GM13977 (cell line): ENCODE measurements around the gene RAB14.

Source experiments
- DNase-seq: peaks from one replicate; pipeline ENCODE4 v3.0.0; 2012; ENCODE audit warnings: low spot score
- in situ Hi-C: fragments of 300-500 bp; cut with MboI; formaldehyde crosslinking; loops from one replicate; pipeline ENCODE4 v1.12.0; 2022; ENCODE audit warnings: low sequenced_read_pairs, low pct_unique_long_range_greater_than_20kb, mixed read lengths, inconsistent platforms; ENCODE audit not compliant: unreplicated experiment
- TF ChIP-seq, protein P1 (sequence below): IDR thresholded peaks from 2 replicates; pipeline ENCODE4 v1.5.1; 2012; ENCODE audit warnings: mild to moderate bottlenecking, control low read depth; ENCODE audit not compliant: insufficient read depth; ENCODE audit errors: extremely low read depth, missing control alignments

RAB14 gene

DNA sequence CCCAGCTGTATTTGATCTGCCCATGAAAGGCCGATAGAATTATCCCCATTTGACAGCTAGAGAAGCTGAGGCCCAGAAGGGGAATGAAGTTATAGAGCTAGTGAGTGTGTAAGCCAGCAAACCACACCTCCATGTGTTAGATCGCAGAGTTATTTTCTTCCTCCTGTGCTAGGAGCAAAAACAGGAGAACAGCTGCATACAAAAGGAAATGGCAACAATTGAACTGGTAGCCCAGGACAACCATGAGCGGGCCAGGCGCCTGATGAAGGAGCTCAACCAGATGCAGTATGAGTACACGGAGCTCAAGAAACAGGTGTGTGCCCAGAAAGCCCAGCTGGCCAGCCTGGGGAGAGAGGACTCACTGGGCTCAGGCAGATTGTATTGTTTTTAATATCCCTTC, 30.4 kb downstream of the RAB14 start:
- in situ Hi-C loops: no loop called here
- DNase-seq: no peak

DNA sequence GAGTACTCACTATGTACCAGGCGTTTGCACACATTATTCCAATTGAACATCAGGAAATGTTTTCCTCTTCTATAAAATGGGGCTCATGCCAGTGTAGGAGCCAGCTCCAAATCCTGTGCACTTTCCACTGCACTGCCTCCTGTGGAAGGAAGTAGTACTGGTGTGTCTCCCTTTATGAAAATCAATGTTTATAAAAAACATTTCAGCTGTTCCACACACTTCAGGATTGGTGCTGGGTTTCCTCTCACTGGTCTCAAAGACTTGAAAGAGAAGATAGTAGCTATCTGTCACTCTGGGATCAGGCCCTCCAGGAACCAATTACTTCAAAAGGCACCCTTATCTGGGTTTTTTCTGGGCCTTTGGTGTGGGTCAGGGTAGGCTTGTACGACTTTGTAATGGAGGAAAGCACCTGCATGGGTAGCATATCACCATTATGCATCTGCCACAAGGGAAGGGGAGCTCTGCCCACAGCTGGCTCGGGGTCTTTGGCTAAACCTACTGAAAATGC, 32.5 kb downstream of the RAB14 start:
- DNase-seq: no peak
- in situ Hi-C loops: no loop called here
- TF ChIP-seq, protein P1, sequence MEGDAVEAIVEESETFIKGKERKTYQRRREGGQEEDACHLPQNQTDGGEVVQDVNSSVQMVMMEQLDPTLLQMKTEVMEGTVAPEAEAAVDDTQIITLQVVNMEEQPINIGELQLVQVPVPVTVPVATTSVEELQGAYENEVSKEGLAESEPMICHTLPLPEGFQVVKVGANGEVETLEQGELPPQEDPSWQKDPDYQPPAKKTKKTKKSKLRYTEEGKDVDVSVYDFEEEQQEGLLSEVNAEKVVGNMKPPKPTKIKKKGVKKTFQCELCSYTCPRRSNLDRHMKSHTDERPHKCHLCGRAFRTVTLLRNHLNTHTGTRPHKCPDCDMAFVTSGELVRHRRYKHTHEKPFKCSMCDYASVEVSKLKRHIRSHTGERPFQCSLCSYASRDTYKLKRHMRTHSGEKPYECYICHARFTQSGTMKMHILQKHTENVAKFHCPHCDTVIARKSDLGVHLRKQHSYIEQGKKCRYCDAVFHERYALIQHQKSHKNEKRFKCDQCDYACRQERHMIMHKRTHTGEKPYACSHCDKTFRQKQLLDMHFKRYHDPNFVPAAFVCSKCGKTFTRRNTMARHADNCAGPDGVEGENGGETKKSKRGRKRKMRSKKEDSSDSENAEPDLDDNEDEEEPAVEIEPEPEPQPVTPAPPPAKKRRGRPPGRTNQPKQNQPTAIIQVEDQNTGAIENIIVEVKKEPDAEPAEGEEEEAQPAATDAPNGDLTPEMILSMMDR: peak; percentile 25

More for the DNA sequence above, 30.4 kb downstream of the RAB14 start:
- TF ChIP-seq, protein P1: no peak

DNA sequence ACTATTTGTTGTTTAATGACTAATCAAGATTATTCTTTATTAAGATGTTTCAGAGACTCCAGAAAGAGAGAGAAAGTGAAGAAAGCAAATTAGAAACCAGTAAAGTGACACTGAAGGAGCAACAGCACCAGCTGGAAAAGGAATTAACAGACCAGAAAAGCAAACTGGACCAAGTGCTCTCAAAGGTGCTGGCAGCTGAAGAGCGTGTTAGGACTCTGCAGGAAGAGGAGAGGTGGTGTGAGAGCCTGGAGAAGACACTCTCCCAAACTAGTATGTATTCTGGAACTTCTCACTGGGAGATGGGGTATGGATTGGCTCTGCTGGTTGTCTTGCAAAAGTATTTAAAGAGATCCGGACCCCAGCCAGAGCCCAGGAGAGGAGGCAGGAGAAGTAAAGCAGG, 33.6 kb downstream of the RAB14 start:
- in situ Hi-C loops: no loop called here
- no peak for DNase-seq
- TF ChIP-seq, protein P1: no peak

DNA sequence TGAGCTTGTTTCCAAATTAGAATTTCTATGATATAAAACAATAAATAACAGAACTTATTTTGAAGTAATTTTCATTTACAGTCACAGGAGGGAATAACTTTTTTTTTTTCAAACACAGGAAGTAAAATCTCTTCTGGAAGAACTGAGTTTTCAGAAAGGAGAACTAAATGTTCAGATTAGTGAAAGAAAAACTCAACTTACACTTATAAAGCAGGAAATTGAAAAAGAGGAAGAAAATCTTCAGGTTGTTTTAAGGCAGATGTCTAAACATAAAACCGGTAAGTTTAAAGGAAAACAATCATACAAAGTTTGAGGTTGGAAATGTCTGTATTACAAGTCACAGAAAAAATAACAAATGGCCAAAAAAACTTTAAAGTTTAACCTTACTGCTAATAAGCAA, 41.6 kb downstream of the RAB14 start:
- TF ChIP-seq, protein P1: no peak

DNA sequence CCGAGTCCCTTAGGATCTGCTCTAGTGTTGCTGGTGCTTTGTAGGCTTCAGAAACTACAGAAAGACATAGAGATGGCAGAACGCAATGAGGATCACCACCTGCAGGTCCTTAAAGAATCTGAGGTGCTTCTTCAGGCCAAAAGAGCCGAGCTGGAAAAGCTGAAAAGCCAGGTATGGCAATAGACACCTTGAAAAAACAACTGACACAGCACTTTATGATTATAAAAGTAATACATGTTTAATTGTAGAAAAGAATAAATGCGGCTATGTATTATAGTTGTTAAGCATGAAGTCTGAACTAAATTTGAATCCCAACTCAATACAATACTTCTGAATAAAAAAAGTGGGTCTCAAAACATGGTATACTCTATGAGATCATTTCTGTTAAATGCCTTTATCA, 43.7 kb downstream of the RAB14 start:
- TF ChIP-seq, protein P1: no peak
- DNase-seq: no peak
- in situ Hi-C loops: no loop called here

More for the DNA sequence above, 41.6 kb downstream of the RAB14 start:
- no peak for DNase-seq
- in situ Hi-C loops: no loop called here

DNA sequence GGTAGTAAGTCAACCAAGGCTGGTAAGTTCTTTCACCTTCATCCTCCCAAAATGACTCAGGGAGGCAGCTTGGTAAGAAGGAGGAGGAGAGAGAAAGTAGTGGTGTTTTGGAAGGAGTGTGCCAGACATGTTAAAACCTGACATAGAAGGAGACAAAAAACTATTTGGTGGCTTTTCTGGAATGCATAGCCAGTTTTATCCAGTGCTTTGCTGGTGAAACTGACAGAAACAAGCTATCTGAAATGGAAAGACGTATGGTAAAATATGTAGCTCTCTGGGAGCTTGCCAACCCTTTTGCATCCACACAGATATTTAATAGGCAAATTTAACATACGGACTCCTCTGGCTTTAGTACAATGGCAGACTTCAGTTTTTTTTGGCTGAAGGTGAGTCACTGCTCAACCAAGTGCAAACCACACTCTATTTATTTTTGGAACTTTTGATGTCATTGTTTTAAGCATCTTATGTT, 45.4 kb downstream of the RAB14 start:
- TF ChIP-seq, protein P1: no peak
- in situ Hi-C loops: no loop called here
- DNase-seq: peak; percentile 71
